AG09309 (cell line): ENCODE measurements around the gene PLAC9.

ENCODE experiments used
- DNase-seq: peaks from one replicate; pipeline ENCODE4 v3.0.0-alpha.2; 2010; ENCODE audit warnings: low read depth
- H3K4me3 ChIP-seq: 2 replicates; pipeline ENCODE4 v1.5.1; 2011; ENCODE audit warnings: mild to moderate bottlenecking, low read depth, low read length, moderate library complexity; ENCODE audit not compliant: control insufficient read depth
- TF ChIP-seq, protein P1 (sequence below): IDR thresholded peaks from 2 replicates; pipeline ENCODE4 v1.5.1; 2011; ENCODE audit warnings: mild to moderate bottlenecking, low read depth, low read length, inconsistent platforms; ENCODE audit not compliant: insufficient read depth, control insufficient read depth; ENCODE audit errors: missing control alignments

The PLAC9 gene

DNA sequence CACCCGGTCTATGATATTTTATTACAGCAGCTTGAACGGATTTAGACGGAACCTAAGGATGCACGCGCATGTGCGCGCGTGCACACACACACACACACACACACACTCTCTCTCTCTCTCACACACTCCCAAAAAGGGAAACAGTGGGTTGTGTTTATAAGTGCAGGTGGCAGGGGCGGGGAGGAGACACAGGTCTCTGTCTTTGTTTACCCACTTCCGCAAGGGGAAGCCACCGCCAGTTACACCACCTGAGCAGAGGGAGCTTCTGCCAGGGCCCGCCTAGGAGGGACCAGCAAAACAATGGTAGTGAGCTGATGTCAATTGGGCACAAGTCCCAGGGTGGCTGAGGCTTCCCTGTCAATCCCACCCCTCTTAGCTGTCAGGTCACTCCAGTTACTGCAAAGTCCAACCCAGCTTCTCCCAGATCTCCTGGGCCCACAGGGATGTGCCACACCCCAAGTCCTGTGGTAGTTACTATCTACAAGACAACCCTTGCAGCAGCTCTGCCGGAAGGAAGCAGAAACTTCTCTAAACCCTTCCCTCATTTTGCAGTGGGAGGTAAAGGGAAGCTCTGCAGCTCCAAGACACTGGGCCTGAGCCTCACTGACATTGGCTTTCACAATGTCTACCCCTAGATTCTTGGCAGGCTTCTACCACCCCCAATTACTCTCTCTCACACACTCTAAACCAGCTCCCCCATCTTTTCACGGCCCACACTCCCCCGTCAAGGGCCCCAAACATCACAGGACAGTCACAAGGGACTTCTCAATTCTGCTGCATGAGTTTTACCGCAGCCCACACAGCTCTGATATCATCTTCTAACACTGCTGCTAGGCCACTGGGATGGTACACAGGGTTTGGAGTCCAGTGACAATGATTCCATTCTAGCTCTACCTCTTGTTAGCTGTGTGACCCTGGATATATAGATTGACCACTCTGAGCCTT, 55.2 kb downstream of the PLAC9 start:
- H3K4me3 ChIP-seq = no peak overlapping the region
- TF ChIP-seq, protein P1, sequence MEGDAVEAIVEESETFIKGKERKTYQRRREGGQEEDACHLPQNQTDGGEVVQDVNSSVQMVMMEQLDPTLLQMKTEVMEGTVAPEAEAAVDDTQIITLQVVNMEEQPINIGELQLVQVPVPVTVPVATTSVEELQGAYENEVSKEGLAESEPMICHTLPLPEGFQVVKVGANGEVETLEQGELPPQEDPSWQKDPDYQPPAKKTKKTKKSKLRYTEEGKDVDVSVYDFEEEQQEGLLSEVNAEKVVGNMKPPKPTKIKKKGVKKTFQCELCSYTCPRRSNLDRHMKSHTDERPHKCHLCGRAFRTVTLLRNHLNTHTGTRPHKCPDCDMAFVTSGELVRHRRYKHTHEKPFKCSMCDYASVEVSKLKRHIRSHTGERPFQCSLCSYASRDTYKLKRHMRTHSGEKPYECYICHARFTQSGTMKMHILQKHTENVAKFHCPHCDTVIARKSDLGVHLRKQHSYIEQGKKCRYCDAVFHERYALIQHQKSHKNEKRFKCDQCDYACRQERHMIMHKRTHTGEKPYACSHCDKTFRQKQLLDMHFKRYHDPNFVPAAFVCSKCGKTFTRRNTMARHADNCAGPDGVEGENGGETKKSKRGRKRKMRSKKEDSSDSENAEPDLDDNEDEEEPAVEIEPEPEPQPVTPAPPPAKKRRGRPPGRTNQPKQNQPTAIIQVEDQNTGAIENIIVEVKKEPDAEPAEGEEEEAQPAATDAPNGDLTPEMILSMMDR = no peak
- no peak for DNase-seq

GRCh38 chr10:80188713-80189112, 56.2 kb downstream of the PLAC9 start:
- DNase-seq = no peak
- TF ChIP-seq, protein P1 = no peak
- H3K4me3 ChIP-seq = no peak overlapping the region

GRCh38 chr10:80191589-80192270, 59.2 kb downstream of the PLAC9 start:
- DNase-seq = no peak
- TF ChIP-seq, protein P1 = no peak
- no peak overlapping the region for H3K4me3 ChIP-seq

- no peak overlapping the region for H3K4me3 ChIP-seq
- TF ChIP-seq, protein P1 = no peak
- DNase-seq = no peak
Measured at GRCh38 chr10:80192553-80192952, 60.0 kb downstream of the PLAC9 start.

GRCh38 chr10:80194373-80195045, 62.0 kb downstream of the PLAC9 start:
- TF ChIP-seq, protein P1 = no peak
- DNase-seq = no peak
- H3K4me3 ChIP-seq = no peak overlapping the region
